IMR-90 (cell line): Measurements from ENCODE around the gene FOXN3. TPM values are rescaled to one million over a fixed set of nuclear protein-coding genes. Genes with fewer than 3 reads are reported as not detected.

ENCODE experiments used
- ATAC-seq: fragments of 200-7000 bp; cut with Tn5 transposase; 2 replicates; pipeline ENCODE4 v1.9.1; 2020; ENCODE audit warnings: low read depth, mild to moderate bottlenecking, moderate library complexity
- BruUV-seq: library from RNA; stranded (reverse); fragments of 400-500 nt; replicated peaks from 2 replicates; lab custom pipeline; 2021; lab: Mats Ljungman, UMichigan
- CTCF ChIA-PET: fragments of 300-600 bp; formaldehyde crosslinking; extraction: SDS; loops from one replicate; lab custom pipeline; 2021; ENCODE audit warnings: antibody characterized with exemption; lab: Yijun Ruan, JAX
- POLR2A ChIA-PET: fragments of 300-600 bp; sonication (Branson Sonifier 250); formaldehyde crosslinking; loops from one replicate; lab custom pipeline; 2022; ENCODE audit warnings: antibody characterized with exemption; ENCODE audit not compliant: unreplicated experiment; lab: Charles Lee
- DNase-seq: peaks from one replicate; pipeline ENCODE4 v3.0.0; 2013
- H2AFZ ChIP-seq: replicated peaks from 2 replicates; pipeline ENCODE3; 2013; ENCODE audit warnings: low read length, mild to moderate bottlenecking; ENCODE audit not compliant: poor library complexity
- H2AK5ac ChIP-seq: 2 replicates; pipeline ENCODE4 v1.6.1; 2013; ENCODE audit warnings: low read depth, low read length, inconsistent platforms
- H2AK9ac ChIP-seq: replicated peaks from 2 replicates; pipeline ENCODE3; 2013; ENCODE audit warnings: mild to moderate bottlenecking, low read depth, low read length, moderate library complexity; ENCODE audit not compliant: poor library complexity
- H2BK120ac ChIP-seq: 2 replicates; pipeline ENCODE4 v1.6.1; 2013; ENCODE audit warnings: low read depth, low read length, inconsistent platforms
- H2BK15ac ChIP-seq: 3 replicates; pipeline ENCODE4 v1.6.1; 2013; ENCODE audit warnings: low read depth, low read length, inconsistent platforms
- H2BK20ac ChIP-seq: 2 replicates; pipeline ENCODE4 v1.6.1; 2013; ENCODE audit warnings: low read depth, mild to moderate bottlenecking, inconsistent platforms, low read length, moderate library complexity
- H2BK5ac ChIP-seq: 2 replicates; pipeline ENCODE4 v1.6.1; 2013; ENCODE audit warnings: mild to moderate bottlenecking, low read depth, low read length, inconsistent platforms; ENCODE audit not compliant: poor library complexity, severe bottlenecking
- H3K14ac ChIP-seq: replicated peaks from 2 replicates; pipeline ENCODE4 v1.6.1; 2013; ENCODE audit warnings: low read depth, low read length, inconsistent platforms
- H3K18ac ChIP-seq: 2 replicates; pipeline ENCODE4 v1.6.1; 2013; ENCODE audit warnings: low read depth, low read length, control low read depth
- H3K23ac ChIP-seq: 2 replicates; pipeline ENCODE4 v1.6.1; 2013; ENCODE audit warnings: low read depth, low read length, inconsistent platforms
- H3K27ac ChIP-seq: 2 replicates; pipeline ENCODE4 v1.5.1; 2013; ENCODE audit warnings: mild to moderate bottlenecking, control low read depth, low read length; ENCODE audit not compliant: insufficient read depth
- H3K27me3 ChIP-seq: 2 replicates; pipeline ENCODE4 v1.6.1; 2013; ENCODE audit warnings: low read length; ENCODE audit not compliant: control insufficient read depth, insufficient read depth
- H3K36me3 ChIP-seq: 2 replicates; pipeline ENCODE4 v1.6.1; 2013; ENCODE audit warnings: low read length, mixed read lengths; ENCODE audit not compliant: control insufficient read depth, insufficient read depth
- H3K4ac ChIP-seq: 2 replicates; pipeline ENCODE4 v1.6.1; 2013; ENCODE audit warnings: low read depth, low read length, inconsistent platforms
- H3K4me1 ChIP-seq: 2 replicates; pipeline ENCODE4 v1.6.1; 2013; ENCODE audit warnings: low read length, mixed read lengths; ENCODE audit not compliant: control insufficient read depth, insufficient read depth
- H3K4me2 ChIP-seq: 2 replicates; pipeline ENCODE4 v1.6.1; 2013; ENCODE audit warnings: low read depth, mild to moderate bottlenecking, control low read depth, low read length, moderate library complexity
- H3K4me3 ChIP-seq: 2 replicates; pipeline ENCODE4 v1.5.1; 2013; ENCODE audit warnings: low read depth, mild to moderate bottlenecking, control low read depth, low read length, moderate library complexity; ENCODE audit not compliant: insufficient read depth
- H3K56ac ChIP-seq: 2 replicates; pipeline ENCODE4 v1.6.1; 2013; ENCODE audit warnings: low read length, inconsistent platforms; ENCODE audit not compliant: insufficient read depth; ENCODE audit errors: extremely low read depth
- H3K79me1 ChIP-seq, 2 experiments: 2 replicates each; pipeline ENCODE4 v1.6.1; 2013; ENCODE audit warnings: low read length in 2 of 2, inconsistent platforms in 1 of 2, low read depth in 1 of 2
- H3K9ac ChIP-seq: 2 replicates; pipeline ENCODE4 v1.6.1; 2013; ENCODE audit warnings: low read depth, low read length, control low read depth
- H3K9me1 ChIP-seq: 2 replicates; pipeline ENCODE4 v1.6.1; 2013; ENCODE audit warnings: low read length, inconsistent platforms; ENCODE audit not compliant: insufficient read depth
- H3K9me3 ChIP-seq: 2 replicates; pipeline ENCODE4 v1.6.1; 2013; ENCODE audit warnings: low read length; ENCODE audit not compliant: control insufficient read depth, insufficient read depth
- H4K20me1 ChIP-seq: 2 replicates; pipeline ENCODE4 v1.6.1; 2013; ENCODE audit warnings: low read length, inconsistent platforms; ENCODE audit not compliant: insufficient read depth
- H4K5ac ChIP-seq: 2 replicates; pipeline ENCODE4 v1.6.1; 2013; ENCODE audit warnings: mild to moderate bottlenecking, low read depth, low read length, control low read depth
- H4K8ac ChIP-seq, 2 experiments: 2 replicates each; pipeline ENCODE4 v1.6.1; 2013; ENCODE audit warnings: low read depth in 2 of 2, low read length in 2 of 2, control low read depth in 1 of 2, inconsistent platforms in 1 of 2
- H4K91ac ChIP-seq: 2 replicates; pipeline ENCODE4 v1.6.1; 2013; ENCODE audit warnings: low read depth, low read length, inconsistent platforms; ENCODE audit not compliant: insufficient read depth
- BHLHE40 ChIP-seq: fragments of 150-350 bp; IDR thresholded peaks from 2 replicates; pipeline ENCODE4 v1.6.1; 2016; ENCODE audit warnings: mild to moderate bottlenecking, low read depth, low read length
- CEBPB ChIP-seq: IDR thresholded peaks from 2 replicates; pipeline ENCODE4 v1.6.1; 2012; ENCODE audit warnings: low read depth, low read length, improper control_type of control experiment
- CHD1 ChIP-seq: IDR thresholded peaks from 2 replicates; pipeline ENCODE4 v1.6.1; 2012; ENCODE audit warnings: low read depth, low read length, improper control_type of control experiment
- CTCF ChIP-seq: conservative IDR thresholded peaks from 2 replicates; pipeline ENCODE4 v1.5.1; 2012; ENCODE audit warnings: mild to moderate bottlenecking, low read depth, low read length, improper control_type of control experiment
- ELK1 ChIP-seq: fragments of 150-350 bp; IDR thresholded peaks from 2 replicates; pipeline ENCODE4 v1.6.1; 2016; ENCODE audit warnings: low read depth, mild to moderate bottlenecking, low read length, moderate library complexity, borderline replicate concordance
- FOS ChIP-seq: fragments of 150-350 bp; IDR thresholded peaks from 2 replicates; pipeline ENCODE4 v1.6.1; 2016; ENCODE audit warnings: low read depth, low read length
- MAFK ChIP-seq: IDR thresholded peaks from 2 replicates; pipeline ENCODE4 v1.6.1; 2012; ENCODE audit warnings: low read depth, low read length, improper control_type of control experiment
- MAZ ChIP-seq: IDR thresholded peaks from 2 replicates; pipeline ENCODE4 v1.6.1; 2012; ENCODE audit warnings: low read depth, mild to moderate bottlenecking, low read length, improper control_type of control experiment, moderate library complexity, borderline replicate concordance
- MXI1 ChIP-seq: IDR thresholded peaks from 2 replicates; pipeline ENCODE4 v1.6.1; 2012; ENCODE audit warnings: low read depth, mild to moderate bottlenecking, low read length, moderate library complexity, borderline replicate concordance
- NFE2L2 ChIP-seq: fragments of 150-350 bp; IDR thresholded peaks from 2 replicates; pipeline ENCODE4 v1.6.1; 2016; ENCODE audit warnings: low read depth, mild to moderate bottlenecking, low read length
- POLR2A ChIP-seq: IDR thresholded peaks from 2 replicates; pipeline ENCODE4 v1.6.1; 2012; ENCODE audit warnings: mild to moderate bottlenecking, low read depth, low read length
- RAD21 ChIP-seq: IDR thresholded peaks from 2 replicates; pipeline ENCODE4 v1.6.1; 2012; ENCODE audit warnings: low read length, improper control_type of control experiment
- RCOR1 ChIP-seq: IDR thresholded peaks from 2 replicates; pipeline ENCODE4 v1.6.1; 2012; ENCODE audit warnings: mild to moderate bottlenecking, low read length, improper control_type of control experiment; ENCODE audit not compliant: insufficient replicate concordance
- RFX5 ChIP-seq: IDR thresholded peaks from 2 replicates; pipeline ENCODE4 v1.8.0; 2012; ENCODE audit warnings: low read depth, mild to moderate bottlenecking, low read length, moderate library complexity
- SMC3 ChIP-seq: fragments of 150-350 bp; IDR thresholded peaks from 2 replicates; pipeline ENCODE4 v1.6.1; 2016; ENCODE audit warnings: low read depth, mild to moderate bottlenecking, antibody characterized with exemption, low read length, moderate library complexity
- WGBS, 2 experiments: methylation state at CpG; one replicate each; pipeline versions ENCODE4 v1.1.5 to v1.1.7; 2013; ENCODE audit warnings: missing lambda C conversion rate in 2 of 2; ENCODE audit not compliant: insufficient read length in 1 of 2; ENCODE audit errors: extremely low coverage in 2 of 2; 5-methylcytosine and 5-hydroxymethylcytosine counted together
- dilution Hi-C: fragments of 300-500 bp; cut with HindIII; formaldehyde crosslinking; loops from one replicate; pipeline ENCODE4 v1.14.3; 2018; ENCODE audit warnings: low sequenced_read_pairs; ENCODE audit not compliant: unreplicated experiment
- in situ Hi-C: fragments of 300-500 bp; cut with MboI; formaldehyde crosslinking; loops from 3 replicates; pipeline ENCODE4 v1.14.3; 2019; ENCODE audit warnings: low sequenced_read_pairs, inconsistent platforms, mixed read lengths
- intact Hi-C: fragments of 100-400 bp; cut with micrococcal nuclease; formaldehyde crosslinking; loops from 2 replicates; pipeline ENCODE4 v1.10.0; 2022
- polyA plus RNA-seq, 3 experiments: library from polyadenylated mRNA; depleted of rRNA; stranded (reverse); fragments of >200 nt; gene quantifications; 2 replicates each; pipeline ENCODE4 v1.2.3, GENCODE V29; 2012; ENCODE audit warnings: low replicate concordance in 1 of 3
- total RNA-seq: library from RNA; depleted of rRNA; stranded (reverse); fragments of >200 nt; gene quantifications from 2 replicates; pipeline ENCODE4 v1.2.3, GENCODE V29; 2012
- TF ChIP-seq, protein P1 (sequence below): fragments of 150-350 bp; IDR thresholded peaks from 2 replicates; pipeline ENCODE4 v1.6.1; 2017; ENCODE audit warnings: mild to moderate bottlenecking, antibody characterized with exemption, low read length, low read depth

The FOXN3 gene
- total and polyA plus RNA-seq, 2 of the 4 experiments (the other 2 are of a cell fraction), result 22.6 to 33.7 TPM

GRCh38 chr14:89123851-89124250 lies 293.2 kb downstream of the FOXN3 start:
- intact Hi-C loops, result no loop called here

More at GRCh38 chr14:89123851-89124250, 293.2 kb downstream of the FOXN3 start:
- Histone ChIP-seq H2BK5ac (no peak overlapping the region), H3K14ac (no peak overlapping the region), H3K4me1 (no peaks in the 10 kb centered on the region), H3K9ac (no peak overlapping the region), H4K5ac (no peak overlapping the region), H4K20me1 (no peaks in the 10 kb centered on the region), H3K9me3 (peaks cover 9% of the 10 kb centered on the region; the same call in 1 of the 2 replicates), H2AK5ac (no peak overlapping the region), H3K9me1 (no peaks in the 10 kb centered on the region), H2BK20ac (no peak overlapping the region), H2BK120ac (no peak overlapping the region), H3K36me3 (no peaks in the 10 kb centered on the region), H4K91ac (no peak overlapping the region), H3K79me1 (no peaks in the 10 kb centered on the region), H3K4ac (no peak overlapping the region), H4K8ac (no peak overlapping the region), H3K23ac (no peak overlapping the region), H2BK15ac (no peak overlapping the region), H3K4me2 (no peak overlapping the region), H2AFZ (no peak overlapping the region), H3K27me3 (peaks cover 26% of the 10 kb centered on the region), H3K18ac (no peak overlapping the region), H3K4me3 (no peak overlapping the region), H2AK9ac (no peak overlapping the region), H3K56ac (no peak overlapping the region), H3K27ac (no peak overlapping the region)
- no peak for TF ChIP-seq POLR2A
- no peak for TF ChIP-seq MAZ
- no peak for TF ChIP-seq MXI1
- no peak for TF ChIP-seq RFX5
- no peak for TF ChIP-seq SMC3
- TF ChIP-seq CEBPB, result no peak
- TF ChIP-seq BHLHE40, result no peak
- no peak for TF ChIP-seq ELK1
- no peak for TF ChIP-seq CTCF
- TF ChIP-seq NFE2L2, result no peak
- TF ChIP-seq MAFK, result no peak
- no peak for TF ChIP-seq RCOR1
- TF ChIP-seq CHD1, result no peak
- no peak for TF ChIP-seq RAD21
- TF ChIP-seq, protein P1, sequence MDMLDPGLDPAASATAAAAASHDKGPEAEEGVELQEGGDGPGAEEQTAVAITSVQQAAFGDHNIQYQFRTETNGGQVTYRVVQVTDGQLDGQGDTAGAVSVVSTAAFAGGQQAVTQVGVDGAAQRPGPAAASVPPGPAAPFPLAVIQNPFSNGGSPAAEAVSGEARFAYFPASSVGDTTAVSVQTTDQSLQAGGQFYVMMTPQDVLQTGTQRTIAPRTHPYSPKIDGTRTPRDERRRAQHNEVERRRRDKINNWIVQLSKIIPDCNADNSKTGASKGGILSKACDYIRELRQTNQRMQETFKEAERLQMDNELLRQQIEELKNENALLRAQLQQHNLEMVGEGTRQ, result no peak
- TF ChIP-seq FOS, result no peak
- CTCF ChIA-PET, result no interaction called here
- no peak for DNase-seq
- 60% methylated on average over 1 of the region's 1 CpG; no CpG with 5 or more reads in 1 of the 2 experiments for WGBS, 2 experiments
- POLR2A ChIA-PET, result no interaction called here
- BruUV-seq, result no TSS peak
- dilution Hi-C loops (no loop called here), in situ Hi-C loops (no loop called here)
- no peak for ATAC-seq
